ENCODE data around the gene GRID1. TPM values are rescaled to one million over a fixed set of nuclear protein-coding genes. Genes with fewer than 3 reads are reported as not detected.

GRID1 gene
- total and polyA plus RNA-seq, 10 donors, result 0.06 to 0.42 (median 0.15) TPM; not detected in 4

DNA sequence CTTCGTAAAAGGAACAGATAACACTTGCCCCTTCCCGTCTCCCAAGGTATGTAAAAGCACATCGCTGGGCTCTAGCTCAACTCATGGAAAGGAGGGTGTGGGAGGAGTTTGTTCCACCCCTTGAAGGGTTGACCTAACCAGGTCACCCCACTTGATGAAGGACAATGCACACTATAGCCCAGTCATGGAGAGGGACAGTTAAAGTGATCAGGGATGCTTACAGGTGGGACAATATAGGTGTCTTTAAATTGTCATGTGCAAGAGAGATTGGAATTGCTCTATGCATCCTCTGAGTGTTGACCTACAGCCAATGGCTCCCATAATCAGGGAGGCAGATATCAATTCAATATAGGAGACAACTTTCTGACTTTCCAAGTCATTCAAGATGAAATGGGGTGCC lies 448.2 kb downstream of the GRID1 start:
- WGBS, 5 donors, result 76 to 93% (median 83%) methylated on average over 3 of the region's 3 CpGs
- intact Hi-C loops (cut with DNase I; ENCODE audit: low total_unique reads), result no loop called here
- H3K36me3 ChIP-seq, result no peaks in the 10 kb centered on the region
- H3K4me3 ChIP-seq, result no peak overlapping the region
- no peak for TF ChIP-seq POLR2A (IDR thresholded peaks at IDR 0.05)
- TF ChIP-seq, protein P1, sequence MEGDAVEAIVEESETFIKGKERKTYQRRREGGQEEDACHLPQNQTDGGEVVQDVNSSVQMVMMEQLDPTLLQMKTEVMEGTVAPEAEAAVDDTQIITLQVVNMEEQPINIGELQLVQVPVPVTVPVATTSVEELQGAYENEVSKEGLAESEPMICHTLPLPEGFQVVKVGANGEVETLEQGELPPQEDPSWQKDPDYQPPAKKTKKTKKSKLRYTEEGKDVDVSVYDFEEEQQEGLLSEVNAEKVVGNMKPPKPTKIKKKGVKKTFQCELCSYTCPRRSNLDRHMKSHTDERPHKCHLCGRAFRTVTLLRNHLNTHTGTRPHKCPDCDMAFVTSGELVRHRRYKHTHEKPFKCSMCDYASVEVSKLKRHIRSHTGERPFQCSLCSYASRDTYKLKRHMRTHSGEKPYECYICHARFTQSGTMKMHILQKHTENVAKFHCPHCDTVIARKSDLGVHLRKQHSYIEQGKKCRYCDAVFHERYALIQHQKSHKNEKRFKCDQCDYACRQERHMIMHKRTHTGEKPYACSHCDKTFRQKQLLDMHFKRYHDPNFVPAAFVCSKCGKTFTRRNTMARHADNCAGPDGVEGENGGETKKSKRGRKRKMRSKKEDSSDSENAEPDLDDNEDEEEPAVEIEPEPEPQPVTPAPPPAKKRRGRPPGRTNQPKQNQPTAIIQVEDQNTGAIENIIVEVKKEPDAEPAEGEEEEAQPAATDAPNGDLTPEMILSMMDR (IDR thresholded peaks at IDR 0.05 in 8 of 11, conservative IDR thresholded peaks at IDR 0.05 in 3 of 11), result no peak
- TF ChIP-seq POLR2AphosphoS5 (IDR thresholded peaks at IDR 0.05), result no peak
- no peak overlapping the region for H3K27ac ChIP-seq
- no peaks in the 10 kb centered on the region for H3K9me3 ChIP-seq
- H3K27me3 ChIP-seq (replicated peaks in 1 of 7), result peaks cover 0 to 17% (median 0%) of the 10 kb centered on the region in 7 donors
- no peak for DNase-seq
- no peaks in the 10 kb centered on the region for H3K4me1 ChIP-seq

DNA sequence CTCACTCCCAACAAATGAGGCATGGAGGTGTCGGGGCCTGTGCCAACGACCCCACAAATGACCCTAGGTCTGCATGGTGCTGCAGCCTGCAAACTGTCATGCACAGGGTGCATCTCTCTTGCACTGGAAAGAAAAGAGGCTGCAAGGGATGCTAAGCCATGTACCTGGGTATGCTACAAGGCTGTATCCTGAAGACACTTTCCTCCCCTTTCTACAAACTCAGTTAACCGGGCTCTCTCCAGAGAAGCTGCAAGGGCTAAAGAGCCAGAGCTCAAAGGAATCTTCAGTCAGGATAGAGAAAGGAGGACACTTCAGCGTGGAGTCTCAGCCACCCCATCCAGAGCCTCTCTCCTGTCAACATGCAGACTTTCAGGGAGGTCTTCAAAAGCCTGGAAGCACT lies 449.0 kb downstream of the GRID1 start:
- WGBS, 5 donors, result 71 to 86% (median 76%) methylated on average over 4 of the region's 4 CpGs
- Histone ChIP-seq H3K4me1 (no peaks in the 10 kb centered on the region), H3K27ac (no peak overlapping the region), H3K4me3 (no peak overlapping the region), H3K36me3 (no peaks in the 10 kb centered on the region), H3K9me3 (no peaks in the 10 kb centered on the region), H3K27me3 (replicated peaks in 1 of 7) (peaks cover 0 to 14% (median 0%) of the 10 kb centered on the region in 7 donors)
- no peak for DNase-seq
- no peak for TF ChIP-seq POLR2AphosphoS5 (IDR thresholded peaks at IDR 0.05)
- TF ChIP-seq, protein P1 (IDR thresholded peaks at IDR 0.05 in 8 of 11, conservative IDR thresholded peaks at IDR 0.05 in 3 of 11), result no peak
- no peak for TF ChIP-seq POLR2A (IDR thresholded peaks at IDR 0.05)
- intact Hi-C loops (cut with DNase I; ENCODE audit: low total_unique reads), result no loop called here

- H3K4me1 ChIP-seq, result no peaks in the 10 kb centered on the region
- H3K9me3 ChIP-seq, result no peaks in the 10 kb centered on the region
- intact Hi-C loops (cut with DNase I; ENCODE audit: low total_unique reads), result no loop called here
- WGBS, 5 donors, result 68 to 86% (median 75%) methylated on average over 2 of the region's 2 CpGs
- no peaks in the 10 kb centered on the region for H3K36me3 ChIP-seq
- peaks cover 0 to 12% (median 0%) of the 10 kb centered on the region in 7 donors for H3K27me3 ChIP-seq (replicated peaks in 1 of 7)
- H3K4me3 ChIP-seq, result no peak overlapping the region
- DNase-seq, result no peak
- TF ChIP-seq POLR2A (IDR thresholded peaks at IDR 0.05) (no peak), POLR2AphosphoS5 (IDR thresholded peaks at IDR 0.05) (no peak)
- TF ChIP-seq, protein P1 (IDR thresholded peaks at IDR 0.05 in 8 of 11, conservative IDR thresholded peaks at IDR 0.05 in 3 of 11), result no peak
- no peak overlapping the region for H3K27ac ChIP-seq
Observed at GRCh38 chr10:85916994-85917573, 449.5 kb downstream of the GRID1 start.

GRCh38 chr10:85916286-85916685 lies 450.3 kb downstream of the GRID1 start:
- H3K4me3 ChIP-seq, result no peak overlapping the region
- 38 to 58% (median 54%) methylated on average over 5 of the region's 5 CpGs for WGBS, 5 donors
- intact Hi-C loops (cut with DNase I; ENCODE audit: low total_unique reads), result no loop called here
- no peak overlapping the region for H3K27ac ChIP-seq
- no peaks in the 10 kb centered on the region for H3K36me3 ChIP-seq
- peaks cover 0 to 12% (median 0%) of the 10 kb centered on the region in 7 donors for H3K27me3 ChIP-seq (replicated peaks in 1 of 7)
- DNase-seq, result no peak
- no peaks in the 10 kb centered on the region for H3K9me3 ChIP-seq
- H3K4me1 ChIP-seq, result no peaks in the 10 kb centered on the region
- TF ChIP-seq POLR2A (IDR thresholded peaks at IDR 0.05) (no peak), POLR2AphosphoS5 (IDR thresholded peaks at IDR 0.05) (no peak)
- TF ChIP-seq, protein P1 (IDR thresholded peaks at IDR 0.05 in 8 of 11, conservative IDR thresholded peaks at IDR 0.05 in 3 of 11), result no peak
